Myocyte (in vitro differentiated cells): ENCODE measurements around the gene PHRF1. TPM values are rescaled to one million over a fixed set of nuclear protein-coding genes. Genes with fewer than 3 reads are reported as not detected.
A peak's percentile ranks its signal among the peaks of the same experiment; 100 is the strongest.
"Not testable (repeated sequence)": the region's sequence is repeated elsewhere in the genome, so short reads cannot be mapped to it uniquely, and the experiment has no call there.

Experiments
- DNase-seq: peaks from one replicate; pipeline ENCODE4 v3.0.0-alpha.2; 2012; ENCODE audit warnings: low read depth
- microRNA counts: library from miRNA; unstranded; fragments of <30 nt; microRNA quantifications from one replicate; lab custom pipeline; 2016
- microRNA-seq: library from miRNA; unstranded; fragments of <30 nt; microRNA quantifications from one replicate; pipeline ENCODE4, GENCODE V29; 2016
- total RNA-seq: library from RNA; depleted of rRNA; stranded (reverse); fragments of >200 nt; gene quantifications from 2 replicates; pipeline ENCODE4 v1.2.3, GENCODE V29; 2014

The PHRF1 gene
- total RNA-seq, 1 donor from 2014 or later, result 27.7 TPM

DNA sequence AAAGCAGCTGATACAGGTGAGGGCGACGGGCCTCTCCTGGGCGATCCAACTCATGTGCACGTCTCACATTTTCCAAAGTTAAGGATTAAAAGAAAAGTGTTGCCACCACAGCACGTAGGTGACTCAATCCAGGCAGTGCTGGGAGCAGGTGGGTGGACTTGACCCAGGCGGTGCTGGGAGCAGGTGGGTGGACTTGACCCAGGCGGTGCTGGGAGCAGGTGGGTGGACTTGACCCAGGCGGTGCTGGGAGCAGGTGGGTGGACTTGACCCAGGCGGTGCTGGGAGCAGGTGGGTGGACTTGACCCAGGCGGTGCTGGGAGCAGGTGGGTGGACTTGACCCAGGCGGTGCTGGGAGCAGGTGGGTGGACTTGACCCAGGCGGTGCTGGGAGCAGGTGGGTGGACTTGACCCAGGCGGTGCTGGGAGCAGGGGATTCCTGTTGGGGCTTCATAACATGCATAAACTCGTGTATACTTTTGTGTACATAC, 71.4 kb downstream of the PHRF1 start:
- not testable (repeated sequence) for DNase-seq

DNA sequence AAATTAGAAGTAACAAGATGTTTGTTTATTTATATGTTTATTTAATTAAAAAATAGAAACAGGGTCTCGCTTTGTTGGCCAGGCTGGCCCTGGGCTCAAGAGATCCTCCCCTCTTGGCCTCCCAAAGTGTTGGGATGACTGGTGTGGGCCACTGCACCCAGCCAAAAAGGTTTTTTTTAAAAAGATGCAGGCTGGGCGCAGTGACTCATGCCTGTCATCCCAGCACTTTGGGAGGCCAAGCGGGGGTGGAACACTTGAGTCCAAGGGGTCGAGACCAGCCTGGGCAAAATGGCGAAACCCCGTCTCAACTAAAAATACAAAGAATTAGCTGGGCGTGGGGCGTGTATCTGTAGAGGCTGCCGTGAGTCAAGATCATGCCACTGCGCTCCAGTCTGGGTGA, 74.2 kb downstream of the PHRF1 start:
- DNase-seq, result peak; percentile 26

DNA sequence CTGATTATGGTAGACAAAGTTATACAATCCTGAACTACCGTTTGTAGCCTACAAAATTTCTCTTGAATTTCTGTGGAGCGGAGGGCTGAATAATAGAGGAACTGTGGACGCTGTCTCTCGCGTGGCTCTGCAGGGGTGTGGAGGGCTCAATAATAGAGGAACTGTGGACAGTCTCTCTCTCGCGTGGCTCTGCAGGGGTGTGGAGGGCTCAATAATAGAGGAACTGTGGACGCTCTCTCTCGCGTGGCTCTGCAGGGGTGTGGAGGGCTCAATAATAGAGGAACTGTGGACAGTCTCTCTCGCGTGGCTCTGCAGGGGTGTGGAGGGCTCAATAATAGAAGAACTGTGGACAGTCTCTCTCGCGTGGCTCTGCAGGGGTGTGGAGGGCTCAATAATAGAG, 76.9 kb downstream of the PHRF1 start:
- DNase-seq, result not testable (repeated sequence)

DNA sequence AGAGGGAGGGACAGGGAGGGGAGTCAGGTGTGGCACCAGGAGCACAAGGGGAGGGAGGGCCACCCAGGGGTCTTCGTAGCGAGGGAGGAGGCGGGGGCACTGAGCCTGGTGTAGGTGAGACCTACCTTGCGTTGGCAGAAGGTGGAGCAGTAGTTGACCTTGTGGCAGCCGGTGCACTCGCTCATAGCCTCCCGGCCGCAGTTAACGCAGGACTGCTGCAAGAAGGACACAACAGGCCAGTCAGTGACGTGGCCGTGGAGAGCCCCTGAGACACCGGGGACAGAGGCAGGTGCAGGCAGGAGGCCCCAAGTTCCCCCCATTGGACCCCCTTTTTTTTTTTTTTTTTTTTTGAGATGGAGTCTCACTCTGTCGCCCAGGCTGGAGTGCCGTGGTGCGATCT, 77.6 kb downstream of the PHRF1 start:
- no peak for DNase-seq

DNA sequence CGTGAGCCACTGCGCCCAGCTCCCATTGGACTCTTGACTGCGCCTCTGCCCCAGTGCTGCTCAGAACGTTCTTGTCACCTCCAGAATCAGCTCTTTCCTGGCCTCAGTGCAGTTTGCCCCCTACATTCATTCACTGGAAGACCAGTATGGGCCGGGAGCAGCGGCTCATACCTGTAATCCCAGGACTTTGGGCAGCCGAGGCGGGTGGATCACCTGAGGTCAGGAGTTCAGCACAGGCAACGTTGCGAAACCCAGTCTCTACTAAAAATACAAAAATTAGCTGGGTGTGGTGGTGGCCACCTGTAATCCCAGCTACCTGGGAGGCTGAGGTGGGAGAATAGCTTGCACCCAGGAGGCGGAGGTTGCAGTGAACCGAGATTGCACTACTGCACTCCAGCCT, 78.2 kb downstream of the PHRF1 start:
- DNase-seq, result not testable (repeated sequence)

DNA sequence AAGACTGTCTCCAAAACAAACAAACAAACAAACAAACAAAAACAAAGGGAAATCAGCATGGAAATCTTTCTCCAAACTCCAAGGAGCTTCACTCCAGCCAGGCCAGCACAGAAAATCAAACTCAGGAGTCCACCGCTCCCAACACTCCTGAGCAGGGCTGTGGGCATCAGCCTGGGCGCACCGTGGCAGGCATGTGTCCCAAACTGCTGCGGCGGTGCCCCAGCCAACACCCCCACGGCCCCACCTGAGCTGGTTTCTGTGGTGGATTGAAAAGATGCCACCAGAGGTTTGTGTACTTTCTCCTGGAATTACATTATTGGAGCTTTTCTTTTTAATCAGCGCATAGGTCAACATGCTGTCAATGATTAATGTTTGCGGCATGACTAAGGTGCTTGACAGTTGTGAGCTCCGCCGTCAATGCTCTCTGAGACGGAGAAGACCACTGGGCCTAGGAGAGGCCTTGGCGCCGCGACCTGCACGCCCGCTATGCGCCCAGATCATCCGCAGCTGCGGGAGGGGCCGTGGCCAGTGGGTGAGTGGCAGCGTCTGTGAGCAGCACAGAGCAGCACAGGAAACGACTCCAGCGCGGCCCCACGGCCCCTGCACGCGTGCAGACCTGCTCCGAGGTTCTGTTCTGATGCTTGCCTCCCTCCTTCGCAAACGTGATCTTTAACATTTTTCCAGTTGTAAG, 78.9 kb downstream of the PHRF1 start:
- DNase-seq, result no peak

DNA sequence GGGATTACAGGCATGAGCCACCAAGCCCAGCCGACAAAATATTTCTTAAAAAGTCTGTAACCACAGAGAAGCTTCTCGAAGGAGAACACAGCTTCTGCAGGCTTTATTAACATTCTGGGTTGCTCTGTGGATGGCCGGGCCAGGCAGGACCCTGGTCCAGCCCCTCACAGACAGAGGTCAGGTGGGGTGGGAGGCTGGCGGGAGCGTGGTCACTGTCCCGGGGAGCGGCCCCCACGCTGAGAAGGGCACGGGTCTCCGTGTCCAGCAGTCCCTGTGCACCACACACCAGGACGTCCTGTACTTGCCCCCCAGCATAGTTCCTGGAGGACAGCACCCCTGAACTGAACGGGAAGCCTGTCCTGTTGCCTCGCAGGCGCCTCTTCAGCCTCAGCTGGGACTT, 80.2 kb downstream of the PHRF1 start:
- DNase-seq, result no peak

DNA sequence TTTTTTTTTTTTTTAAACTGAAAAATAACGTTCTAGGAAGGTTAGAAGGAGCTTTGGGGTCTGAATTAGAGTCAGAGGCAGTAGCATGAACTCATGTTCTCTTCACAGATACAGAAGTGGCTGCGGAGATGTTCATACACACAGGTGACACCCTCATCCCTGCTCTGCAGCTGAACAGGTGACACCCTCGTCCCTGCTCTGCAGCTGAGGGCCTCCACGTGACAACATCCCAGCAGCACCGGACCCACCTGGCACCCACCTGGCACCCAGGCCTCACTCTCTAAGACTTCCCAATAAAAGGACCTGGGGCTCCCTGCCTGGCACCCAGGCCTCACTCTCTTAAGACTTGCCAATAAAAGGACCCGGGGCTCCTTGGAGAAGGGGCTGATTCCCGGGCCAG, 80.6 kb downstream of the PHRF1 start:
- no peak for DNase-seq

DNA sequence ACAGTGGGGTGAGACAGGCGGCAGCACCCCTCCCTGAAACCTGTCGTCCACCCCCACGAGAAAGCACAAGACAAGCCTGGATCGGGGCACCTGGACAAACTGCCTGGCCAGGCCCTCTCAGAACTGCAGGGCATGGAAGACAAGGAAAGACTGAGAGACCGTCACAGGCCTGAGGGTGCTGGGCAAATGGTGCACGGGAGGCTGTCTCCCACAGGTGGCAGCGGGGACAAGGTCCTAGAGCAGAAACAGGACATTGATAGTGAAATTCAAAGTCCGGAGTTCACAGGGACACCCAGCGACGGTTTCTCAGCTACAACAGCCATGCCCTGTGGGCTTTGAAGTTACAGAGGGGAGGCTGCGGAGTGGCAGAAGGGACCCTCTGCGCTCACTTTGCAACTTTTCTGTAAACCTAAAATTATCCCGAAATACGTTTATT, 81.4 kb downstream of the PHRF1 start:
- DNase-seq, result no peak

DNA sequence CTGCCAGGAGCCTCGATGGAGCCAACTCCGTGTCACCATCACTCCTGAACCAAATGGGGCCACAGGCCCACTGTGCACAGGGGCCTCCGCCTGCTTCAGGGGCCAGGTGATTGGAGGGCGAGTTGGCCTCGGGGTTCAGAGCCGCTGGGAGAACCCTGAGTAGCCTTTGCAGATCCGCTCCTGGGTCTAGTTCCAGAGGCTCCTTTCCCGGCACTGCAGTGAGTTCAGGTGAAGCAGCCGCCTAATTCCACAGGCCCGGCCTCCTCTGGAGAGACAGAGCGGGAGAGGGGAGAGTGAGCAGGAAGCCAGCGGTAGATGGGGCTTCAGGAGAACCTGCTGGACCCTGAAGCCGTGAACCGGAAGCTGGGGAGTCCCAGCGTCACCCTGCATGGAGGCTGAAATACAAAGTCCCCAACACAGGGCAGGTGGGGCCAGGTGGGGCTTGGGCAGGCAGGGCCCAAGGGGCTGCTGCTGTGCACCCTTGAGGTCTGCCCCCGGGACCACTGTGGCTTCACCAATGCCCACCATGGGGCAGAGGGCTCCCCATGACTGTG, 83.3 kb downstream of the PHRF1 start:
- DNase-seq, result no peak

DNA sequence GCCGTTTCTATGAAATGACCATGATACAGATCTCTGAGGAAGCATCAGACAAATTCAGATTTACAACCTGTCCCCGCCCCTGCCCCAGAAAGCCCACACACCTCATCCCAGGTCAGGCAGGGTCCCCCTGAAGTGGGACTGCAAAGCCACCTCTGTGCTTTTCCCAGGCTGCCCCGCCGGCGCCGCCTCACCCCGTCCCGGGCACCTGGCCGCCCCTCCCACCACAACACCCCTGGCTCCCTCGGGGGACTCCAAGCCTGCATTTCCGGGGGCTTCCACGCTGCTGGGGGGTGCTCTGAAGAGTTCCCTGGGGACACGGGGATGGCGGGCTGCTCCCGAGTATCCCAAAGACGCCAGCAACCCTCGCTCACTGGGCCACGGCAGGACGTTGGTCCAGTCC, 84.0 kb downstream of the PHRF1 start:
- DNase-seq, result no peak

DNA sequence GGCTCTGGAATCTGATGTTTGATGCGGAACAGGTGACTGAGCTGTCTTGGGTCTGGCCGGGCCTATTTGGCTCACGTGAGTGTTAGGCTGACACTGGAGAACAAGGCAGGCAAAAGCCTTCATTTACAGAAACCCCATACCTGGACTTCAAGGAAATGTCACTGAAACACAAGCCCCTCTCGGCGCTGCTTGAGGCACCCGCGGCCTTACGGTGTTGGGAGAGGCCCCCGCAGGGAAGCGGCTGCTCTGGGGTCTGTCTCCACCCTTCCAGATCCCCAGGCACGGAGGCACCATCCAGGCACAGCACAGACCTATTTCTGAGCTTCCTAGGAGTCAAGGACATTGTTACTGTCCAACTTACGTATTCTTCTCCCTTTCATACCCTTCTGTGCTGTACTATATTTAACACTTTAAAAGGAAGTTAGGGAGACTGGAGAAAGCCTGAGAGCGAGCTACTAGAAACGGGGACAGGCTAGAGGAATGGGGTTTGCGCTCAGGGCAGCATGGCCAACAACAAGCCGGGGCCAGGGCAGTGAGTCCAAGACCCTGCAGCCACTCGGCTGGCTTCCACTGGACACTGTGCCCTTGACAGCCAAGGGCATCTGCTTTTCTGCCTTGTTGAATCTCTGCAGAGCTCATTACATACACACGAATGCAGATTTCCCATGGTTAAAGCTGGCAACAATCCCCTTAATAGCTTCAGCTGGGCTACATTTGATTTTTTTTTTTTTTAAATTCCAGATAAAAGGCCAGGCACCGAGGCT, 84.6 kb downstream of the PHRF1 start:
- no peak for DNase-seq

MicroRNAs within 50 kb of the gene (microRNA counts, 767-probe panel; counts per million panel counts)
- microRNA hsa-miR-210 (lab: Ali Mortazavi, UCI), result not detected

Small RNA genes within 50 kb of the gene (microRNA-seq; reads per million reads assigned to microRNA genes)
- 1,059 reads per million, percentile 80 among the genes with 10 or more reads in this experiment for gene MIR210

Other genes starting within 250 kb of the PHRF1 start
- gene B4GALNT4, start 207.0 kb upstream of the PHRF1 start, total RNA-seq, result 0.40 and 1.3 TPM in 2 replicates
- gene PKP3, start 182.3 kb upstream of the PHRF1 start, total RNA-seq, result 1.4 and 8.9 TPM in 2 replicates
- gene SIGIRR, start 161.5 kb upstream of the PHRF1 start, total RNA-seq, result 1.5 and 1.7 TPM in 2 replicates
- gene ANO9, start 134.5 kb upstream of the PHRF1 start, total RNA-seq, result 0.42 and 0.94 TPM in 2 replicates
- gene PTDSS2, start 126.2 kb upstream of the PHRF1 start, total RNA-seq, result 78.1 and 110 TPM in 2 replicates
- 419 and 464 TPM in 2 replicates for gene RNH1, start 69.2 kb upstream of the PHRF1 start, total RNA-seq
- gene HRAS, start 40.9 kb upstream of the PHRF1 start, total RNA-seq, result 37.9 and 66.0 TPM in 2 replicates
- gene LRRC56, start 38.9 kb upstream of the PHRF1 start, total RNA-seq, result 1.3 and 2.3 TPM in 2 replicates
- 0.31 and 0.78 TPM in 2 replicates for gene LMNTD2, start 15.7 kb upstream of the PHRF1 start, total RNA-seq
- gene RASSF7, start 15.5 kb upstream of the PHRF1 start, total RNA-seq, result 21.1 and 32.2 TPM in 2 replicates
- gene IRF7, start 39.5 kb downstream of the PHRF1 start, total RNA-seq, result 25.1 and 29.3 TPM in 2 replicates
- gene CDHR5, start 48.5 kb downstream of the PHRF1 start, total RNA-seq, result not detected in 2 replicates
- gene SCT, start 50.7 kb downstream of the PHRF1 start, total RNA-seq, result not detected in 2 replicates
- not detected in 2 replicates for gene DRD4, start 60.8 kb downstream of the PHRF1 start, total RNA-seq
- gene DEAF1, start 118.8 kb downstream of the PHRF1 start, total RNA-seq, result 22.5 and 35.8 TPM in 2 replicates
- gene TMEM80, start 119.3 kb downstream of the PHRF1 start, total RNA-seq, result 37.8 and 44.7 TPM in 2 replicates
- 20.4 and 26.5 TPM in 2 replicates for gene EPS8L2, start 129.8 kb downstream of the PHRF1 start, total RNA-seq
- 118 and 155 TPM in 2 replicates for gene TALDO1, start 171.0 kb downstream of the PHRF1 start, total RNA-seq
- gene GATD1, start 201.0 kb downstream of the PHRF1 start, total RNA-seq, result 34.5 and 45.8 TPM in 2 replicates
- gene CEND1, start 213.6 kb downstream of the PHRF1 start, total RNA-seq, result 0.53 and 0.94 TPM in 2 replicates
- 8.0 and 15.5 TPM in 2 replicates for gene SLC25A22, start 221.8 kb downstream of the PHRF1 start, total RNA-seq
- 10.5 and 14.7 TPM in 2 replicates for gene PIDD1, start 228.8 kb downstream of the PHRF1 start, total RNA-seq
- gene RPLP2, start 233.5 kb downstream of the PHRF1 start, total RNA-seq, result 381 and 504 TPM in 2 replicates
- gene PNPLA2, start 242.4 kb downstream of the PHRF1 start, total RNA-seq, result 84.0 and 183 TPM in 2 replicates